HCT116 (cell line): ENCODE measurements around the gene STRADA. TPM values are rescaled to one million over a fixed set of nuclear protein-coding genes. Genes with fewer than 3 reads are reported as not detected.

Source experiments
- ATAC-seq: fragments of 200-7000 bp; cut with Tn5 transposase; 2 replicates; pipeline ENCODE4 v1.9.1; 2020; ENCODE audit warnings: mild to moderate bottlenecking, moderate library complexity
- BruUV-seq: library from RNA; stranded (reverse); fragments of 400-500 nt; replicated peaks from 2 replicates; lab custom pipeline; 2021; lab: Mats Ljungman, UMichigan
- CTCF ChIA-PET: fragments of 300-600 bp; sonication (Branson Sonifier 250); formaldehyde crosslinking; loops from one replicate; lab custom pipeline; 2021; ENCODE audit warnings: antibody characterized with exemption; lab: Charles Lee
- POLR2A ChIA-PET: fragments of 300-600, 350-600 bp; sonication (Branson Sonifier 250); formaldehyde crosslinking; loops from one replicate; lab custom pipeline; 2021; ENCODE audit warnings: antibody characterized with exemption; lab: Charles Lee
- RAD21 ChIA-PET, 2 experiments: fragments of 300-600 bp; sonication (Branson Sonifier 250); formaldehyde crosslinking; loops; one replicate each; lab custom pipeline; 2023; ENCODE audit warnings: low total read pairs in 2 of 2; ENCODE audit not compliant: uncharacterized antibody in 2 of 2, unreplicated experiment in 2 of 2, low non-redundant PET in 1 of 2; lab: Charles Lee
- DNase-seq: peaks from one replicate; pipeline ENCODE4 v3.0.0-alpha.2; 2010; ENCODE audit warnings: low read depth, low spot score
- H2AFZ ChIP-seq: fragments of 200-600 bp; shearing (Covaris generic), sonication (generic); 2 replicates; pipeline ENCODE4 v1.6.1; 2017; ENCODE audit warnings: low read depth, mixed run types, mixed read lengths, antibody characterized with exemption, low read length; ENCODE audit not compliant: poor library complexity, severe bottlenecking
- H3K27ac ChIP-seq: 2 replicates; pipeline ENCODE4 v1.5.1; 2012; ENCODE audit warnings: low read depth, low read length
- H3K27me3 ChIP-seq: fragments of 200-600 bp; sonication (generic); 2 replicates; pipeline ENCODE4 v1.6.1; 2016; ENCODE audit warnings: mixed run types, low read length, mixed read lengths; ENCODE audit not compliant: insufficient read depth
- H3K36me3 ChIP-seq, 2 experiments: fragments of 200-500 bp in 1 of 2; fragments of 200-600 bp in 1 of 2; sonication (Bioruptor generic) in 1 of 2; sonication (generic) in 1 of 2; 2 replicates each; pipeline versions ENCODE4 v1.5.1 to v1.6.1; 2014 to 2016; ENCODE audit warnings: low read length in 2 of 2, inconsistent platforms in 1 of 2, mixed read lengths in 1 of 2, mixed run types in 1 of 2; ENCODE audit not compliant: insufficient read depth in 2 of 2, control insufficient read depth in 1 of 2
- H3K4me1 ChIP-seq, 2 experiments: fragments of 200-600 bp in 1 of 2; sonication (generic) in 1 of 2; 2 replicates each; pipeline versions ENCODE4 v1.5.1 to v1.6.1; 2012 to 2017; ENCODE audit warnings: low read length in 2 of 2, inconsistent platforms in 1 of 2, mild to moderate bottlenecking in 1 of 2, mixed read lengths in 1 of 2, mixed run types in 1 of 2, moderate library complexity in 1 of 2; ENCODE audit not compliant: insufficient read depth in 2 of 2, control insufficient read depth in 1 of 2
- H3K4me2 ChIP-seq: fragments of 200-600 bp; sonication (generic); 2 replicates; pipeline ENCODE4 v1.6.1; 2017; ENCODE audit warnings: mixed run types, low read length, mixed read lengths
- H3K4me3 ChIP-seq, 2 experiments: fragments of 200-600 bp in 1 of 2; sonication (generic) in 1 of 2; replicated peaks in 1 of 2; 2 replicates each; pipeline ENCODE4 v1.5.1; 2011 to 2016; ENCODE audit warnings: low read length in 2 of 2, control low read depth in 1 of 2, low read depth in 1 of 2, mild to moderate bottlenecking in 1 of 2, mixed read lengths in 1 of 2, mixed run types in 1 of 2
- H3K79me2 ChIP-seq: fragments of 200-600 bp; sonication (generic); 2 replicates; pipeline ENCODE4 v1.6.1; 2017; ENCODE audit warnings: mild to moderate bottlenecking, mixed run types, low read length, moderate library complexity, mixed read lengths; ENCODE audit not compliant: insufficient read depth
- H3K9ac ChIP-seq: fragments of 200-600 bp; sonication (generic); 2 replicates; pipeline ENCODE4 v1.6.1; 2016; ENCODE audit warnings: low read length, mixed read lengths
- H3K9me2 ChIP-seq: fragments of 200-600 bp; sonication (generic), shearing (Covaris generic); 2 replicates; pipeline ENCODE4 v1.6.1; 2017; ENCODE audit warnings: mixed run types, mild to moderate bottlenecking, moderate library complexity; ENCODE audit not compliant: insufficient read depth
- H3K9me3 ChIP-seq, 2 experiments: fragments of 200-500 bp in 1 of 2; fragments of 200-600 bp in 1 of 2; sonication (Bioruptor generic) in 1 of 2; sonication (generic) in 1 of 2; 2 replicates each; pipeline ENCODE4 v1.6.1; 2014 to 2017; ENCODE audit warnings: low read length in 2 of 2, mixed read lengths in 2 of 2, inconsistent platforms in 1 of 2, low read depth in 1 of 2, mild to moderate bottlenecking in 1 of 2, mixed run types in 1 of 2, moderate library complexity in 1 of 2; ENCODE audit not compliant: control insufficient read depth in 1 of 2, insufficient read depth in 1 of 2
- H4K20me1 ChIP-seq: fragments of 200-600 bp; sonication (generic), shearing (Covaris generic); 2 replicates; pipeline ENCODE4 v1.6.1; 2017; ENCODE audit warnings: mixed run types, mild to moderate bottlenecking, moderate library complexity; ENCODE audit not compliant: insufficient read depth
- ATF3 ChIP-seq: IDR thresholded peaks from 2 replicates; pipeline ENCODE4 v1.6.1; 2012
- CBX3 ChIP-seq: IDR thresholded peaks from 2 replicates; pipeline ENCODE4 v1.6.1; 2012; ENCODE audit warnings: low read depth
- CEBPB ChIP-seq: IDR thresholded peaks from 2 replicates; pipeline ENCODE4 v1.6.1; 2012; ENCODE audit warnings: low read depth
- EGR1 ChIP-seq: IDR thresholded peaks from 2 replicates; pipeline ENCODE4 v1.6.1; 2012; ENCODE audit warnings: low read depth
- ELF1 ChIP-seq: IDR thresholded peaks from 2 replicates; pipeline ENCODE4 v1.6.1; 2012; ENCODE audit warnings: low read depth, borderline replicate concordance
- EZH2phosphoT487 ChIP-seq: fragments of 200-600 bp; IDR thresholded peaks from 2 replicates; pipeline ENCODE4 v1.6.1; 2018; ENCODE audit warnings: antibody characterized with exemption, borderline replicate concordance
- RAD21 ChIP-seq: IDR thresholded peaks from 2 replicates; pipeline ENCODE4 v1.6.1; 2012; ENCODE audit warnings: low read depth, mild to moderate bottlenecking
- SP1 ChIP-seq: IDR thresholded peaks from 2 replicates; pipeline ENCODE4 v1.6.1; 2012; ENCODE audit warnings: low read depth
- YY1 ChIP-seq: IDR thresholded peaks from 2 replicates; pipeline ENCODE4 v1.6.1; 2011; ENCODE audit warnings: low read length, low read depth, moderate library complexity, mild to moderate bottlenecking; ENCODE audit not compliant: insufficient replicate concordance; ENCODE audit errors: extremely low read depth
- ZNF274 ChIP-seq: fragments of 200-500 bp; sonication (Bioruptor generic); IDR thresholded peaks from 2 replicates; pipeline ENCODE4 v1.6.1; 2014; ENCODE audit warnings: mild to moderate bottlenecking, low read depth, low read length, inconsistent platforms
- intact Hi-C: fragments of 100-400 bp; cut with micrococcal nuclease; formaldehyde crosslinking; loops from 2 replicates; pipeline ENCODE4 v1.10.0; 2022
- total RNA-seq: library from RNA; stranded (reverse); gene quantifications from one replicate; pipeline ENCODE4 v1.2.1, GENCODE V29; 2021; ENCODE audit not compliant: unreplicated experiment

The STRADA gene
- total RNA-seq, 1 experiment from 2014 or later: 38.0 TPM

GRCh38 chr17:63754046-63754445 lies 12.4 kb upstream of the STRADA start (continued):
- TF ChIP-seq CEBPB (no peak), CBX3 (no peak), EZH2phosphoT487 (no peak), RAD21 (no peak), EGR1 (no peak), ATF3 (no peak), YY1 (no peak), SP1 (no peak), ELF1 (no peak), ZNF274 (no peak)

GRCh38 chr17:63753215-63753614 lies 11.6 kb upstream of the STRADA start:
- H3K4me1 ChIP-seq: no peaks in the 10 kb centered on the region
- H3K9me3 ChIP-seq: no peaks in the 10 kb centered on the region
- no peak overlapping the region for H3K4me3 ChIP-seq
- ChIA-PET POLR2A (interaction anchor here (1.2 kb wide), 1 partner anchor 20 kb away, joined by 5 read pairs; the partner anchor contains the start of genes CCDC47 and DDX42), CTCF (no interaction called here), RAD21 (interaction anchor here in 1 of 2 experiments (0.6 kb wide), 1 partner anchor 11 kb away, joined by 7 read pairs; no protein-coding TSS in a partner anchor)
- H3K9ac ChIP-seq: no peak overlapping the region
- no peak overlapping the region for H3K27ac ChIP-seq
- H3K79me2 ChIP-seq: peaks cover 5% of the 10 kb centered on the region; the same call in 1 of the 2 replicates
- H3K4me2 ChIP-seq: no peak overlapping the region
- DNase-seq (no peak), ATAC-seq (no peak)
- no peak for TF ChIP-seq EGR1
- intact Hi-C loops: no loop called here
- no TSS peak for BruUV-seq
- no peaks in the 10 kb centered on the region for H4K20me1 ChIP-seq
- no peaks in the 10 kb centered on the region for H3K27me3 ChIP-seq
- H2AFZ ChIP-seq: no peak overlapping the region
- H3K9me2 ChIP-seq: no peaks in the 10 kb centered on the region
- peaks cover 60 to 74% of the 10 kb centered on the region in 2 experiments for H3K36me3 ChIP-seq
